ENCODE measurements around the gene CATSPER1. TPM values are rescaled to one million over a fixed set of nuclear protein-coding genes. Genes with fewer than 3 reads are reported as not detected.

Gene CATSPER1
- total and polyA plus RNA-seq, 11 donors, result 0.12 to 0.91 (median 0.35) TPM; not detected in 8

- H3K27ac ChIP-seq, result no peak overlapping the region
- H3K4me3 ChIP-seq, result no peak overlapping the region
- TF ChIP-seq POLR2A (IDR thresholded peaks at IDR 0.05), result no peak
- TF ChIP-seq, protein P1, sequence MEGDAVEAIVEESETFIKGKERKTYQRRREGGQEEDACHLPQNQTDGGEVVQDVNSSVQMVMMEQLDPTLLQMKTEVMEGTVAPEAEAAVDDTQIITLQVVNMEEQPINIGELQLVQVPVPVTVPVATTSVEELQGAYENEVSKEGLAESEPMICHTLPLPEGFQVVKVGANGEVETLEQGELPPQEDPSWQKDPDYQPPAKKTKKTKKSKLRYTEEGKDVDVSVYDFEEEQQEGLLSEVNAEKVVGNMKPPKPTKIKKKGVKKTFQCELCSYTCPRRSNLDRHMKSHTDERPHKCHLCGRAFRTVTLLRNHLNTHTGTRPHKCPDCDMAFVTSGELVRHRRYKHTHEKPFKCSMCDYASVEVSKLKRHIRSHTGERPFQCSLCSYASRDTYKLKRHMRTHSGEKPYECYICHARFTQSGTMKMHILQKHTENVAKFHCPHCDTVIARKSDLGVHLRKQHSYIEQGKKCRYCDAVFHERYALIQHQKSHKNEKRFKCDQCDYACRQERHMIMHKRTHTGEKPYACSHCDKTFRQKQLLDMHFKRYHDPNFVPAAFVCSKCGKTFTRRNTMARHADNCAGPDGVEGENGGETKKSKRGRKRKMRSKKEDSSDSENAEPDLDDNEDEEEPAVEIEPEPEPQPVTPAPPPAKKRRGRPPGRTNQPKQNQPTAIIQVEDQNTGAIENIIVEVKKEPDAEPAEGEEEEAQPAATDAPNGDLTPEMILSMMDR (IDR thresholded peaks at IDR 0.05), result no peak
- no peaks in the 10 kb centered on the region for H3K9me3 ChIP-seq
- H3K27me3 ChIP-seq, result peaks cover 4 to 15% (median 10%) of the 10 kb centered on the region in 9 donors
- intact Hi-C loops (cut with DNase I), result no loop called here
- no peak for DNase-seq
- ATAC-seq, result no peak
- 37 to 69% (median 50%) methylated on average over 3 to 5 of the region's 5 CpGs for WGBS, 4 donors
- peaks cover 0 to 27% (median 22%) of the 10 kb centered on the region in 9 donors for H3K36me3 ChIP-seq
- H3K4me1 ChIP-seq, result peaks cover 0 to 22% (median 9%) of the 10 kb centered on the region in 12 donors
These were observed 19.1 kb downstream of the CATSPER1 start for GRCh38 chr11:66007201-66007634.

- TF ChIP-seq, protein P1 (IDR thresholded peaks at IDR 0.05), result no peak
- TF ChIP-seq POLR2A (IDR thresholded peaks at IDR 0.05), result no peak
- Histone ChIP-seq H3K36me3 (peaks cover 0 to 27% (median 22%) of the 10 kb centered on the region in 9 donors), H3K9me3 (no peaks in the 10 kb centered on the region), H3K4me3 (no peak overlapping the region), H3K27me3 (peaks cover 0 to 11% (median 6%) of the 10 kb centered on the region in 9 donors), H3K4me1 (peaks cover 0 to 19% (median 9%) of the 10 kb centered on the region in 12 donors), H3K27ac (no peak overlapping the region)
- ATAC-seq, result no peak
- WGBS, 4 donors, result 78 to 81% (median 80%) methylated on average over 2 to 4 of the region's 4 CpGs
- no peak for DNase-seq
- intact Hi-C loops (cut with DNase I), result no loop called here
These were observed 19.4 kb downstream of the CATSPER1 start for GRCh38 chr11:66006891-66007176.

DNA sequence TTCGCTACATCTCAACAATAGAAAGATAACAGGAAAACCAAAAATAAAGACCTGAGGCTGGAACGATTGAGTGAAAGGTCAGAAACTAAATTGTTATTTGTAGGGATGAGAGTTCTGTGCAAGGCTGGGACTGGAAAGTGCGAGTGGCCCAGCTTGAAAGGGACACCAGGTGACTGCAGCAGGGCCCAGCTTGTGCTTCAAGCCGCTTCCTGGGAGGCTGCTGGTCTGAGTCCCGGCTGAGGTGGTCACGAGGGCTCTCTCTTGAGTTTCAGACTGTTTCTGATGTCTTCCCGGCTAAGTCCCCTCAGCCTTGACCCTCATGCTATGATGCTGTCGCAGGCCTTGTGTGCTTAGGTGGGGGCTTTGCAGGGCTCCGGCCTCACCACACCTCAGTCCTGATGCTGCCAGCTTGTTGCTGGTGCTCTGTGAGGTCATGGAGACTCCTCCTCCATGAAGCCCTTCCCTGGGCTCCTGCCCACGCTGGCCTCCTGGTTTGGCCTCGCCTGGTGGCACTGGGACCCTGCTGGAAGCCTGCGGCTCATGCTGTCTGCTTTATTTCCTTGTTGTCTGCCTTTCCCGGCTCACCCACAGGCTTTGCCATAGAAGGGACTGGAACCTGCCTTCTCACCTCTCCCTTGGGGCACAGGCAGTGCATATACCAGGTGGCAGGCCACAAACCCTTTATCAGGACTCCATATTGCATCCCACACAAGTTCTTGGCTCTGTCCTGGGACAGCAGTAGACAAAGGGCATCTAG is 20.0 kb downstream of the CATSPER1 start:
- WGBS, 4 donors, result 85 to 88% (median 87%) methylated on average over 12 to 13 of the region's 13 CpGs
- no peak overlapping the region for H3K27ac ChIP-seq
- intact Hi-C loops (cut with DNase I), result no loop called here
- H3K4me1 ChIP-seq, result peaks cover 0 to 15% (median 9%) of the 10 kb centered on the region in 12 donors
- H3K27me3 ChIP-seq, result peaks cover 0 to 6% (median under 1%) of the 10 kb centered on the region in 9 donors
- H3K4me3 ChIP-seq, result no peak overlapping the region
- no peak for DNase-seq
- no peaks in the 10 kb centered on the region for H3K9me3 ChIP-seq
- no peak for ATAC-seq
- no peak for TF ChIP-seq POLR2A (IDR thresholded peaks at IDR 0.05)
- TF ChIP-seq, protein P1 (IDR thresholded peaks at IDR 0.05), result no peak
- H3K36me3 ChIP-seq, result peaks cover 0 to 27% (median 22%) of the 10 kb centered on the region in 9 donors

DNA sequence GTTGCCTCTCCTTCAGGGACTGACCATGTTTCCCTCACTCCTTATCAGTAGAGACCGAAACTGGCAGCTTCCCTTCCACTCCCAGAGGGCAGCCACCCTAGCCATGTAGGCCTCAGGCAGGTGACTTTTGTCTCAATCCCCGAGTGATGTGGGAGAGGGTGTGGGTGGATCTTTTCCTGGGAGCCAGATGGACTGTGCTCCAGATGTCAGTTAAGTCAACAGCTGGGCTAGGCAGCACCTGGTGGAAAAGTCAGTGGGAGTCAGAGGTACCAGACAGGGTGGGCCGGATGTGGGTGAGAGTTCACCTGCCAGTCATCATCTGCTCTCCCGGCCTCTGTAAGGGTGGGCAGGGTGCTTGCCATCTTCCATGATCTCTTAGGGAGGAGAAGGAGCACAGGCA is 22.1 kb downstream of the CATSPER1 start:
- Histone ChIP-seq H3K36me3 (peaks cover 0 to 41% (median 33%) of the 10 kb centered on the region in 9 donors), H3K27ac (peak overlapping the region in 1 of 12 donors; percentile 21), H3K27me3 (no peaks in the 10 kb centered on the region), H3K4me1 (peaks cover 3 to 30% (median 24%) of the 10 kb centered on the region in 12 donors), H3K4me3 (no peak overlapping the region), H3K9me3 (no peaks in the 10 kb centered on the region)
- 75 to 77% (median 75%) methylated on average over 4 of the region's 4 CpGs for WGBS, 4 donors
- intact Hi-C loops (cut with DNase I), result loop anchor here in 4 of 10 donors (5.0 kb wide), 2 partner anchors 42 to 117 kb away; partner anchors contain the start of genes FIBP (in 2 of the 4) and SART1 (in 2 of the 4)
- DNase-seq, result no peak
- no peak for TF ChIP-seq POLR2A (IDR thresholded peaks at IDR 0.05)
- TF ChIP-seq, protein P1 (IDR thresholded peaks at IDR 0.05), result no peak
- no peak for ATAC-seq
